ENCODE measurements around the gene BTBD9. TPM values are rescaled to one million over a fixed set of nuclear protein-coding genes. Genes with fewer than 3 reads are reported as not detected.
A peak's percentile ranks its signal among the peaks of the same experiment; 100 is the strongest.

BTBD9 gene
- total RNA-seq, 1 donor from 2014 or later, result 49.7 TPM

- TF ChIP-seq, protein P1, sequence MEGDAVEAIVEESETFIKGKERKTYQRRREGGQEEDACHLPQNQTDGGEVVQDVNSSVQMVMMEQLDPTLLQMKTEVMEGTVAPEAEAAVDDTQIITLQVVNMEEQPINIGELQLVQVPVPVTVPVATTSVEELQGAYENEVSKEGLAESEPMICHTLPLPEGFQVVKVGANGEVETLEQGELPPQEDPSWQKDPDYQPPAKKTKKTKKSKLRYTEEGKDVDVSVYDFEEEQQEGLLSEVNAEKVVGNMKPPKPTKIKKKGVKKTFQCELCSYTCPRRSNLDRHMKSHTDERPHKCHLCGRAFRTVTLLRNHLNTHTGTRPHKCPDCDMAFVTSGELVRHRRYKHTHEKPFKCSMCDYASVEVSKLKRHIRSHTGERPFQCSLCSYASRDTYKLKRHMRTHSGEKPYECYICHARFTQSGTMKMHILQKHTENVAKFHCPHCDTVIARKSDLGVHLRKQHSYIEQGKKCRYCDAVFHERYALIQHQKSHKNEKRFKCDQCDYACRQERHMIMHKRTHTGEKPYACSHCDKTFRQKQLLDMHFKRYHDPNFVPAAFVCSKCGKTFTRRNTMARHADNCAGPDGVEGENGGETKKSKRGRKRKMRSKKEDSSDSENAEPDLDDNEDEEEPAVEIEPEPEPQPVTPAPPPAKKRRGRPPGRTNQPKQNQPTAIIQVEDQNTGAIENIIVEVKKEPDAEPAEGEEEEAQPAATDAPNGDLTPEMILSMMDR (IDR thresholded peaks at IDR 0.05), result no peak
- no peak overlapping the region for H3K27ac ChIP-seq
- H3K36me3 ChIP-seq, result peaks cover 5% of the 10 kb centered on the region
- no peak overlapping the region for H3K4me3 ChIP-seq
- intact Hi-C loops (cut with DNase I), result no loop called here
- H3K9me3 ChIP-seq, result no peaks in the 10 kb centered on the region
- ATAC-seq (peak in 1 of 2 donors; percentile 26), DNase-seq (no peak)
- H3K27me3 ChIP-seq (ENCODE audit: low read depth), result no peaks in the 10 kb centered on the region
- peaks cover 21% of the 10 kb centered on the region for H3K4me1 ChIP-seq
These were observed 68.0 kb downstream of the BTBD9 start for GRCh38 chr6:38571721-38572120.

DNA sequence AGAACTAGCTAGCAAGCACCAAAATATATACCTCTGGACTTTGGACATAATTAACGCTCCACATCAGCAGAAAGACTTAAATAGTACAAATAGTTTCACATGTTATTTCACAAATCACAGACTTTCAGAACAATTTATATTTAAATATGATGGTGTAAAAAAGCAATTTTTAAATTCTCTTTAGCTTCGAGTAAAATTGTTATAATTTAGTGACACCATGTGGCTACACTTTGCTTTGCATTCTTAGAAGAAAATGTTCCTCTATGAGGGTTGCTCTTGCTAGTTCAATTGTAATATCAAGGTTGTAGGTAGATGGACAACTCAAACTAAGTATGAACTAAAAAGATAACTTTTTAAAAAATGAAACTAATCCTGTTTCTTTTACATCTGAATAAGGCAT, 69.0 kb downstream of the BTBD9 start:
- H3K4me1 ChIP-seq, result peaks cover 21% of the 10 kb centered on the region
- no peaks in the 10 kb centered on the region for H3K27me3 ChIP-seq (ENCODE audit: low read depth)
- intact Hi-C loops (cut with DNase I), result no loop called here
- TF ChIP-seq, protein P1 (IDR thresholded peaks at IDR 0.05), result peak; percentile 38
- no peaks in the 10 kb centered on the region for H3K9me3 ChIP-seq
- peaks cover 1% of the 10 kb centered on the region for H3K36me3 ChIP-seq
- no peak overlapping the region for H3K4me3 ChIP-seq
- ATAC-seq (peak in 1 of 2 donors; percentile 71), DNase-seq (no peak)
- no peak overlapping the region for H3K27ac ChIP-seq

DNA sequence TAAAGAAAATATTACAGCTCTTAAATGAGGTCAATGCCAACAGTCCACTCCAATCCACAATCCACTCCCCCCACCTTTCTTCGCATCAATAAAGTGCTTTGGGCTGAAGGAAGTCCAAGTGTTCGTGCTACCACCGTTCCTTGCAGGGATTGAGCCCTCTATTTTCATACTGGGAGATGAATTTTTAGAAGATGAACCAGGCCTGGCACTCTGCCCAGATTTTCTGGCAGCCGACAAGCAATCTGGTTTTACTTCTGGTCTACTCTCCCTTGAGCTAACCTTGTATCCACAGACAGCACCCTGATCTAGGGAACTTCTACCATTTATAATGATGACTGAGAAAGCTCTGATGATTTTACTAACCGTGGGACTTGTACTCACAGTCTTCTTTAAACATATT, 72.3 kb downstream of the BTBD9 start:
- no peaks in the 10 kb centered on the region for H3K27me3 ChIP-seq (ENCODE audit: low read depth)
- DNase-seq (no peak), ATAC-seq (no peak)
- intact Hi-C loops (cut with DNase I), result no loop called here
- no peaks in the 10 kb centered on the region for H3K9me3 ChIP-seq
- no peaks in the 10 kb centered on the region for H3K36me3 ChIP-seq
- TF ChIP-seq, protein P1 (IDR thresholded peaks at IDR 0.05), result no peak
- H3K4me3 ChIP-seq, result no peak overlapping the region
- H3K27ac ChIP-seq, result no peak overlapping the region
- peaks cover 21% of the 10 kb centered on the region for H3K4me1 ChIP-seq

DNA sequence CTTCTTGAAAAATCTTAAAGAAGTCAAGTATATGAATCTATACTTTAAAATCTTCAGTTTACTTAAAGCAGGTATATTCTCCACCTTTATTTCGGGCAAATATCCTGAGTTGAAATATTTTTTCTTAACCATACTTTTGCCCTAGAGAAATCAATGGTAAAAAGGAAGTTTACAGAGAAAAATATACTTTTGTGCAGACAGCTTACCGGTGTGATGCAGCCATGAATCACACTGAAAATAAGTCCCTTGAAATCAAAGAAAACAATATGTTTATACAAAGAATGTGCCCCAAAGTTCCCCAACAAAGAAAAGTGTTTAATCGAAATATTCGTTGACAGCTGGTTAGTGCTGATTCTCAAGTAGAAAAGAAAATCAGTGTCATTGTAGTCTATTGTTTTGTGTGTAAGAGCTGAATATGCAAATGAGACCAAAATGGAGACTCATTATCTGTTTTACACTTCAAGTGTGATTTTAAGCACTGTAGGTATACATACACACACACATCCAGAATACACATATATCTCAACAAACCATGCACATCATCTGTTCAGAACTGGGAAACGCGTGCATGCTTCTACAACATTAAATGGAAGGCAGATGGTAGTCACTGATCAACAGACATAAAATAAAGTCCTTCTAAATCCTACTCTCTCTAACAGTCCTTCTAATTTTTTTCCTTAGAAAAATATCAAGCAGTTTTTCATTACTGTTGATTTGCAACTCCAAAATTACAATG, 73.3 kb downstream of the BTBD9 start:
- no peak overlapping the region for H3K4me3 ChIP-seq
- no peaks in the 10 kb centered on the region for H3K9me3 ChIP-seq
- no peaks in the 10 kb centered on the region for H3K36me3 ChIP-seq
- no peak for ATAC-seq
- H3K27ac ChIP-seq, result no peak overlapping the region
- TF ChIP-seq, protein P1 (IDR thresholded peaks at IDR 0.05), result no peak
- intact Hi-C loops (cut with DNase I), result no loop called here
- peaks cover 19% of the 10 kb centered on the region for H3K4me1 ChIP-seq
- no peaks in the 10 kb centered on the region for H3K27me3 ChIP-seq (ENCODE audit: low read depth)
- DNase-seq, result no peak

DNA sequence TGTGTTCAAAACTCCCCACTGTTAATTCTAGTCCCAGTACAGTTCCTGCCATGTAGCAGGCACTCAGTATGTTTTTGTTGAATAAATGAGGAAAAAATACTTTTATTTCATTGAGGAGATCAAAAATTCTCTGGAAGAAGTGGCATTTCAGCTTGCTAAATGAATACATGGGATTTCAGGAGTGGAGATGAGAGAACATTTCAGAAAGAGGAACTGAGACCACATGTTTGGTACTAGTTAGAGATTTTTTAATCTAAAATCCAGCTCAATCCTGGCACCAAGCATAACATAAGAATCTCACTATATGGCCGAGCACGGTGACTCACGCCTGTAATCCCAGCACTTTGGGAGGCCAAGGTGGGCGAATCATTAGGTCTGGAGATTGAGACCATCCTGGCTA, 75.4 kb downstream of the BTBD9 start:
- Histone ChIP-seq H3K4me3 (no peak overlapping the region), H3K4me1 (no peaks in the 10 kb centered on the region), H3K27me3 (ENCODE audit: low read depth) (no peaks in the 10 kb centered on the region), H3K36me3 (no peaks in the 10 kb centered on the region), H3K9me3 (no peaks in the 10 kb centered on the region), H3K27ac (no peak overlapping the region)
- no peak for DNase-seq
- TF ChIP-seq, protein P1 (IDR thresholded peaks at IDR 0.05), result no peak
- no peak for ATAC-seq
- intact Hi-C loops (cut with DNase I), result no loop called here
